GM18505 (cell line): ENCODE measurements around the gene ARID3A.

ENCODE experiments used
- ATAC-seq: cut with Tn5 transposase; IDR thresholded peaks from one replicate; pipeline ENCODE4 v1.9.1; 2021; ENCODE audit not compliant: unreplicated experiment
- POLR2A ChIP-seq: IDR thresholded peaks from 4 replicates; pipeline ENCODE4 v1.6.1; 2011; ENCODE audit warnings: borderline replicate concordance; ENCODE audit not compliant: insufficient read depth, insufficient read length; ENCODE audit errors: extremely low read depth

Gene ARID3A

DNA sequence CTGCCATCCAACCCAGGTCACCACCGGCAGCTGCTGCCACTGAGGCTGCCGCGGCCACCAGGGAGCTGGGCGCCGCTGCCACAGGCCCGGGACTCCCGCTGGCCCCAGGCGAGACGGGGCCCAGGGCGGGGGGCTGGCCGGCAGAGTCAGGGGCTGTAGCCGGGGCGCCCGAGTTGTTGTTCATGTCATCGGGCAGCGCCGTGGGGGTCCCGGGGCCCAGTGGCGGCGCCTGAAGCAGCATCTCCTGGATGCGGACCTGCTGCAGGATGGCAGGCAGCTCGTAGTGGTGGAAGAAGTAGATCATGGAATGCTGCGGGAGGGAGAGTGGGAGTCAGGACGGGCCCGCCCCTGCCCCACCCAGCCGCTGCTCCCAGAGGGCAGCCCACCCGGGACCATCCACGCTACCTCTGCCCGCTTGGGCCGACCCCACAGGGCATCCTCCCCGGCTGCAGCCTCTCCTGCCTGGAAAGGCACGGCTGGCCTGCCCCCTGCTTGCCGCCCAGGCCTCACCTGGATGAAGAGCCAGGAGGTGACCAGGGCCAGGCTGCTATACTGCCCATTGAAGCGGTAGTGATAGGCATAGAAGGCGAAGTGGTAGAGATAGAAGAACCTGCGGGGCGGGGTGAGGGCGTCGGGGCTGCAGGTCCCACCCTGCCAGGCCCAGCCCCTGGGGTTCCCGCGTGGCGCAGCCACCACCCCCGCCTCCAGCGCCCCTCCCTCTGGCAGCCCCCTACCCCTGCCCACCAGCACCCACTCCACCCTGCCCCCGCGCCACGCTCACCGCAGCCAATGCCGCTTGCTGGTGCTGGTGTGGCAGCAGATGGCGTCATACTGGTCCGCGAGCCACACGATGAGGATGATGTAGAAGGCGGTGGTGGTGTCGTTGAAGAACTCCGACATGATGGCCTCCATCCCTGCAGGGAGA lies 85.0 kb downstream of the ARID3A start:
- ATAC-seq: no peak
- TF ChIP-seq POLR2A: no peak

GRCh38 chr19:1011831-1012333 lies 86.0 kb downstream of the ARID3A start:
- no peak for ATAC-seq
- no peak for TF ChIP-seq POLR2A

DNA sequence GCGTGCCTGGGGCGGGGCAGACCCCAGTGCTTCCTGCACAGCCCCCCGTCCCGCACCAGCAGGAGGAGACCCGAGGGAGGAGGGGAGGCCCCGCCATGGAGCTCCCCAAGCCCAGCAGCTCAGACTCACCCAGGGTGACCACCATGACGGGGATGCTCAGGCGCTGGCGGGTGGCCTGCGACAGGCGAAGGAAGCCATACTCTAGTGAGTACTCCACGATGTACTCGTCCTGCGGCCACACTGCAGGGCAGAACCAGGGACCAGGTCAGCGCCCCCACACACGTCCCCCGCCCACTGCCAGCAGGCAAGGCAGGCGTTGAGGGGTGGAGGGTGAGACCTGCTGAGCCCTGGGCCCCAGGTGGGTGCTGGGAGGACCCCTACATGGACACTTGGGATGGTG lies 86.5 kb downstream of the ARID3A start:
- ATAC-seq: no peak
- no peak for TF ChIP-seq POLR2A

- TF ChIP-seq POLR2A: no peak
- no peak for ATAC-seq
These were observed 87.4 kb downstream of the ARID3A start for GRCh38 chr19:1013218-1013617.

GRCh38 chr19:1014161-1015060 lies 88.6 kb downstream of the ARID3A start:
- ATAC-seq: no peak
- no peak for TF ChIP-seq POLR2A

DNA sequence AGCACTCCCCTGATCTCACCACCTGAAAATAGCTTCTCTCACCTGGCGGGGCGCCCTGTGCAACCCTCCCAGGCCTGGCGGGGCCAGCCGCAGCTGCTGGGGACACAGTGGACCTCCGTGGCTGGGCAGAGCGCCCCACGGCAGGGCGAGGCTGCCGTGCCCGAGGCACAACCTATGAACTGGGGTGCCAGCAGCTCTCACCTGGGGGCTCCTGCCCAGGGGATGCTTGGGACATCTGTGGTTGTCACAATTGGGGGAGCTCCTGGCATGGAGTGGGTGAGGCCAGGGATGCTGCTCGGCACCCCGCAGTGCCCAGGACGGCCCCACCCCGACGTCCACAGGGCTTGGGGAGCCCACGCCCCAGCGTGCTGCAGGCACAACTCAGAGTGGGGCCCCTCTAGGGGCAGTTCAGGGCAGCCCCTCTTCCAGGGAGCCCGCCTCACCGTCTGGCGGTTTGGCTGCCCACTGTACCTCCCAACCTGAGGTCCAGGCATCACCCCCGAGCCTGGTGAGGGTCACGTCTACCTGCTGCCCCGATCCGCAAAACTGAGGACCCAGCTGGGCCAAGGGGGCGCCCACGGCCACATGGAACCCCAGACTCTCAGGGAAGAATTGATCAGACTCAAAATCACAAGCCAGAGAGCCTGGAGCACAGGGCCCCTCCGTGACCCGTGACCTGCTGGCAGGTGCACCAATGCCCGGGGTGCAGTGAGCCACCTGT lies 89.4 kb downstream of the ARID3A start:
- TF ChIP-seq POLR2A: no peak
- no peak for ATAC-seq

- no peak for ATAC-seq
These were observed 90.2 kb downstream of the ARID3A start for GRCh38 chr19:1015782-1016646.

DNA sequence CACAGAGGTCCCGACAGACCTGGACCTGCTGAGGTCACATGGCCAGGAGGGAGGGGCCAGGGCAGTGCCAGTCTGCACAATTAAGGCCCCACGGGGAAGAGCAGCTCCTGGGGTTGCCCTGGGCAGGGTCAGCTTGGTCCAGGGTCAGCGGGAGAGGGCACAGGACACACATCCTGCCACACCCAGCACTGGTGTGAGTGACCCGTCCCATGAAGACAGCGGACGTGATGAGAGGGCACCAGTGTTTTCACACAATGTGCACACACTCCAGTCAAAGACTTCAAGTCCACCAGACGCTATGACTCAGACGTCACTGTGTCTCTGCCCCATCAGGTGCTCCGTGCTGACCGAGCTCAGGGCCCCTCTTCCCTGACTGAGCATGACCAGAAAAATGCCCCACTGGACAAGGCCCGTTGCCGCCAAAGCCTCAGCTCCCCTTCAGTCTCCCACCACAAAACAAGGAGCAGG lies 90.8 kb downstream of the ARID3A start:
- no peak for TF ChIP-seq POLR2A
- ATAC-seq: no peak

More at GRCh38 chr19:1015782-1016646, 90.2 kb downstream of the ARID3A start:
- no peak for TF ChIP-seq POLR2A

DNA sequence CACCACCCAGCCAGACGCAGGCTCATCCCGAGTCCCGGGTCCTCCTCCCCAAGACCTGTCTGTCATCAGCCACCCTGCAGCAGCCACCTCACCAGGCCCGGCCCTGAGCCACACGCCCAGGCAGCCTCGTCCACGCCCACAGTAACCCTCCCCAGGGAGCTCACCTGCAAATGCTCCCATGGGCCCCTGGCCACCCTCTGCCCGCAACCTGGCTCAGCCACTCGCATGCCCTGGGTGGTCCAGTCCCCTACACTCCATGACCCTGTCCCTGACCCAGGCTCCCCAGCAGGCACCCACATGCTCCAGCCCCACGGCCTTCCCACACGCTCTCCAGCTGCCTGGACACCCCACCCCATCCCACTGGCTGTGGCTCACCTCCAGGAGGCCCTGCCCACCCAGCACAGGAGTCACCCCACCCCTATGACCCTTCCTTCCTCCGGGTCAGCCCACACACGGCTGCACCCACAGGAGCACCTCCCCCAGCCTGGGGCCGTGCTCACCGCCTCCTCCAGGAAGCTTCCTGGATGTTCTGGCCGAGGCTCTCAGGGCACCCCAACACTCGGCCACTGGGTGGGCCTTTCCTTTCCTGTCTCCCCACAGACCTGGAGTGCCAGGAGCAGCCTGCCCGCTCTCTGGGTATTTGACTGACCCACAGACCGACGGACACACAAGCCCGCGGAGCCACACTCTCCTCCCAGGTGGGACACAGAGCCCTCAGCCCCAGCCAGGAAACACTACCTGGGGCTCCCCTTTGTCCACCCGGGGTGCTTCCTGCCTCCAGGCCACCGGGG lies 91.5 kb downstream of the ARID3A start:
- TF ChIP-seq POLR2A: no peak
- ATAC-seq: no peak

- ATAC-seq: no peak
- no peak for TF ChIP-seq POLR2A
These were observed 92.1 kb downstream of the ARID3A start for GRCh38 chr19:1017906-1018305.

GRCh38 chr19:1018393-1018792 lies 92.6 kb downstream of the ARID3A start:
- TF ChIP-seq POLR2A: no peak
- no peak for ATAC-seq
